ENCODE results near the gene PPTC7. TPM values are rescaled to one million over a fixed set of nuclear protein-coding genes. Genes with fewer than 3 reads are reported as not detected.

Gene PPTC7
- total and polyA plus RNA-seq, 2 donors (not counting 1 experiment from before 2014, with no cell fraction given): 6.9 to 12.5 TPM

- Histone ChIP-seq H3K36me3 (ENCODE audit: control insufficient read depth, insufficient read depth, low read length) (no peaks in the 10 kb centered on the region), H3K4me2 (ENCODE audit: extremely low read depth, insufficient read depth, low read length) (no peak overlapping the region), H3K9me3 (ENCODE audit: control insufficient read depth, insufficient read depth, low read depth, low read length) (no peaks in the 10 kb centered on the region), H2AFZ (ENCODE audit: low read length) (no peak overlapping the region), H3K9ac (ENCODE audit: insufficient read depth, low read length) (no peak overlapping the region), H4K20me1 (ENCODE audit: control insufficient read depth, extremely low read depth, insufficient read depth, low read length) (no peaks in the 10 kb centered on the region), H3K4me1 (ENCODE audit: control insufficient read depth, extremely low read depth, insufficient read depth, low read length) (no peaks in the 10 kb centered on the region), H3K79me2 (ENCODE audit: control insufficient read depth, insufficient read depth, low read length) (no peaks in the 10 kb centered on the region), H3K27me3 (ENCODE audit: control insufficient read depth, insufficient read depth, low read length) (no peaks in the 10 kb centered on the region), H3K27ac (ENCODE audit: insufficient read depth, low read length) (no peak overlapping the region), H3K4me3 (replicated peaks in 1 of 4; ENCODE audit: control extremely low read depth in 1 of 4, insufficient read depth in 1 of 4, low read depth in 3 of 4, low read length in 4 of 4) (no peak overlapping the region)
- TF ChIP-seq CTCF (conservative IDR thresholded peaks at IDR 0.05 in 1 of 2, IDR thresholded peaks at IDR 0.05 in 1 of 2; ENCODE audit: low read depth in 1 of 2, low read length in 2 of 2) (no peak), EZH2 (IDR thresholded peaks at IDR 0.05; ENCODE audit: low read length, missing control alignments) (no peak)
- DNase-seq (ENCODE audit: low read depth in 2 of 2): no peak
Observed at GRCh38 chr12:110619534-110619953, 36.4 kb upstream of the PPTC7 start.

- Histone ChIP-seq H3K79me2 (ENCODE audit: control insufficient read depth, insufficient read depth, low read length) (no peaks in the 10 kb centered on the region), H3K9me3 (ENCODE audit: control insufficient read depth, insufficient read depth, low read depth, low read length) (no peaks in the 10 kb centered on the region), H3K4me3 (replicated peaks in 1 of 4; ENCODE audit: control extremely low read depth in 1 of 4, insufficient read depth in 1 of 4, low read depth in 3 of 4, low read length in 4 of 4) (no peak overlapping the region), H4K20me1 (ENCODE audit: control insufficient read depth, extremely low read depth, insufficient read depth, low read length) (no peaks in the 10 kb centered on the region), H2AFZ (ENCODE audit: low read length) (no peak overlapping the region), H3K4me2 (ENCODE audit: extremely low read depth, insufficient read depth, low read length) (no peak overlapping the region), H3K9ac (ENCODE audit: insufficient read depth, low read length) (no peak overlapping the region), H3K4me1 (ENCODE audit: control insufficient read depth, extremely low read depth, insufficient read depth, low read length) (no peaks in the 10 kb centered on the region), H3K27me3 (ENCODE audit: control insufficient read depth, insufficient read depth, low read length) (no peaks in the 10 kb centered on the region), H3K27ac (ENCODE audit: insufficient read depth, low read length) (no peak overlapping the region), H3K36me3 (ENCODE audit: control insufficient read depth, insufficient read depth, low read length) (no peaks in the 10 kb centered on the region)
- DNase-seq (ENCODE audit: low read depth in 2 of 2): no peak
- TF ChIP-seq CTCF (conservative IDR thresholded peaks at IDR 0.05 in 1 of 2, IDR thresholded peaks at IDR 0.05 in 1 of 2; ENCODE audit: low read depth in 1 of 2, low read length in 2 of 2) (no peak), EZH2 (IDR thresholded peaks at IDR 0.05; ENCODE audit: low read length, missing control alignments) (no peak)
Observed at GRCh38 chr12:110616471-110617115, 33.5 kb upstream of the PPTC7 start.

- no peaks in the 10 kb centered on the region for H3K9me3 ChIP-seq (ENCODE audit: control insufficient read depth, insufficient read depth, low read depth, low read length)
- H3K9ac ChIP-seq (ENCODE audit: insufficient read depth, low read length): no peak overlapping the region
- H3K27me3 ChIP-seq (ENCODE audit: control insufficient read depth, insufficient read depth, low read length): no peaks in the 10 kb centered on the region
- TF ChIP-seq CTCF (conservative IDR thresholded peaks at IDR 0.05 in 1 of 2, IDR thresholded peaks at IDR 0.05 in 1 of 2; ENCODE audit: low read depth in 1 of 2, low read length in 2 of 2) (no peak), EZH2 (IDR thresholded peaks at IDR 0.05; ENCODE audit: low read length, missing control alignments) (no peak)
- no peaks in the 10 kb centered on the region for H4K20me1 ChIP-seq (ENCODE audit: control insufficient read depth, extremely low read depth, insufficient read depth, low read length)
- no peak overlapping the region for H2AFZ ChIP-seq (ENCODE audit: low read length)
- H3K79me2 ChIP-seq (ENCODE audit: control insufficient read depth, insufficient read depth, low read length): no peaks in the 10 kb centered on the region
- no peak overlapping the region for H3K4me2 ChIP-seq (ENCODE audit: extremely low read depth, insufficient read depth, low read length)
- H3K36me3 ChIP-seq (ENCODE audit: control insufficient read depth, insufficient read depth, low read length): no peaks in the 10 kb centered on the region
- H3K4me1 ChIP-seq (ENCODE audit: control insufficient read depth, extremely low read depth, insufficient read depth, low read length): no peaks in the 10 kb centered on the region
- DNase-seq (ENCODE audit: low read depth in 2 of 2): no peak
- H3K4me3 ChIP-seq (replicated peaks in 1 of 4; ENCODE audit: control extremely low read depth in 1 of 4, insufficient read depth in 1 of 4, low read depth in 3 of 4, low read length in 4 of 4): no peak overlapping the region
- no peak overlapping the region for H3K27ac ChIP-seq (ENCODE audit: insufficient read depth, low read length)
Observed at GRCh38 chr12:110615171-110615570, 32.1 kb upstream of the PPTC7 start.

Data from fibroblast of lung (primary cell).